Heart left ventricle (tissue), 13 donors: ENCODE measurements around the gene MON2.

Experiments used
- CTCF ChIP-seq, 12 donors: fragments of 200-600 bp; sonication (generic) in 4 of 12; IDR thresholded peaks; one replicate each; pipeline versions ENCODE4 v1.5.0 to v1.8.0; 2018 to 2022; ENCODE audit warnings: antibody characterized with exemption in 12 of 12, mild to moderate bottlenecking in 5 of 12
- POLR2A ChIP-seq, 2 donors: fragments of 450-650 bp; IDR thresholded peaks; one replicate each; pipeline ENCODE4 v1.6.1; 2017; ENCODE audit warnings: antibody characterized with exemption in 2 of 2, mild to moderate bottlenecking in 2 of 2, moderate library complexity in 2 of 2
- donor health status: ischemic (EF 13 %, LVEDD 7.1; RV severe dilation, severe dysfunction).
- donor health status: DM: no; HTN: yes; CAD: no.
- donor health status: DM: no; HTN: no; CAD: no.
- donor health status: ischemic (EF 25% LVEDD 6.9; RV normal size, moderate dysfunction).
- donor health status: ischemic (EF 25% LVEDD 5.7; RV mildly dilated, moderate dysfunction).
- donor health status: ischemic (EF 35%, LVEDD 5.7; RV mildly dilated, moderate dysfunction).
- donor health status: nonischemic (EF 11% LVEDD 7.7; RV severe dilation, severe dysfunction).
- donor health status: DM: yes; HTN: yes; CAD: no.
- donor health status: PGD.
- donor health status: ischemic (EF 29% LVEDD 5.4; RV normal size, mild dysfunction).
- donor health status: nonischemic (EF 23%, LVEDD 6.1; RV moderate dilation, normal function).

GRCh38 chr12:62429457-62429856, 37.2 kb upstream of the MON2 start:
- no peak for TF ChIP-seq CTCF (IDR thresholded peaks at IDR 0.05)
- TF ChIP-seq POLR2A (IDR thresholded peaks at IDR 0.05) = no peak
